Endothelial cell of umbilical vein (primary cell): Measurements from ENCODE around the gene ACAT2.

Experiments used
- CTCF ChIP-seq, 2 donors: IDR thresholded peaks; 1 replicate in 1 of 2; 2 replicates in 1 of 2; pipeline ENCODE4 v1.5.1; 2011; ENCODE audit warnings: low read length in 2 of 2, mild to moderate bottlenecking in 2 of 2, moderate library complexity in 2 of 2, control low read depth in 1 of 2, inconsistent platforms in 1 of 2, low read depth in 1 of 2; ENCODE audit not compliant: insufficient read depth in 1 of 2; ENCODE audit errors: extremely low read depth in 1 of 2
- EZH2 ChIP-seq: IDR thresholded peaks from 2 replicates; pipeline ENCODE4 v1.6.1; 2012; ENCODE audit warnings: borderline replicate concordance, low read depth, mild to moderate bottlenecking, moderate library complexity, low read length, inconsistent platforms; ENCODE audit not compliant: severe bottlenecking
- FOS ChIP-seq: IDR thresholded peaks from 2 replicates; pipeline ENCODE4 v1.6.1; 2011; ENCODE audit warnings: mild to moderate bottlenecking, low read length, moderate library complexity, borderline replicate concordance; ENCODE audit not compliant: insufficient read depth
- MAX ChIP-seq: IDR thresholded peaks from 2 replicates; pipeline ENCODE4 v1.6.1; 2011; ENCODE audit not compliant: insufficient read depth, insufficient read length
- POLR2A ChIP-seq: IDR thresholded peaks from 2 replicates; pipeline ENCODE4 v1.6.1; 2012; ENCODE audit warnings: low read depth, mild to moderate bottlenecking, control low read depth, low read length
- POLR2AphosphoS5 ChIP-seq: IDR thresholded peaks from 2 replicates; pipeline ENCODE4 v1.6.1; 2012; ENCODE audit warnings: low read depth, mild to moderate bottlenecking, control low read depth, low read length, moderate library complexity; ENCODE audit not compliant: insufficient read depth

DNA sequence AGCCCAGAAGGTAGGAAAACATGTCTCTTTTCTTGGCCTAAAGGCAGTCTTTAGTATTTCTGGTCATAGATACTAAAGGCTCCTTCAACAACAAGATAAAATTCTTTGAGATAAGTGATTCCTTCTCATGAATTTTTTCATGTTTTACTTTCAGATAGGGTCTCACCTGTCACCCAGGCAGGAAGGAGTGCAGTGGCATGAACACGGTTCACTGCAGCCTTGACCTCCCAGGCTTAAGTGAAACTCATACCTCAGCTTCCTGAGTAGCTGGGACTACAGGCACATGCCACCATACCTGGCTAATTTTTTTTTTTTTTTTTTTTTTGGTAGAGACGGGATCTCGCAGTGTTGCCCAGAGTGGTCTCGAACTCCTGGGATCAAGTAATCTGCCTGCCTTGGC is 47.3 kb downstream of the ACAT2 start:
- TF ChIP-seq CTCF (IDR thresholded peaks at IDR 0.05; ENCODE audit: extremely low read depth in 1 of 2, insufficient read depth in 1 of 2, low read depth in 1 of 2, low read length in 2 of 2) (no peak), EZH2 (no peak), POLR2A (no peak), POLR2AphosphoS5 (no peak), FOS (no peak), MAX (no peak)
